Activated naive CD4-positive, alpha-beta T cell (primary cell): ENCODE data around the gene NOTCH2NLA.
"Not testable (repeated sequence)": the region's sequence is repeated elsewhere in the genome, so short reads cannot be mapped to it uniquely, and the experiment has no call there.

ENCODE experiments used
- DNase-seq, 4 experiments: peaks; one replicate each; lab custom pipeline; 2025; lab: John Stamatoyannopoulos, UW

Gene NOTCH2NLA

GRCh38 chr1:146228710-146229477 lies at the start of gene NOTCH2NLA:
NOTCH2NLA (minus strand) TSS chr1:146229021; CDS start chr1:146189337, 39,684 bp downstream.
- not testable (repeated sequence) for DNase-seq

DNA sequence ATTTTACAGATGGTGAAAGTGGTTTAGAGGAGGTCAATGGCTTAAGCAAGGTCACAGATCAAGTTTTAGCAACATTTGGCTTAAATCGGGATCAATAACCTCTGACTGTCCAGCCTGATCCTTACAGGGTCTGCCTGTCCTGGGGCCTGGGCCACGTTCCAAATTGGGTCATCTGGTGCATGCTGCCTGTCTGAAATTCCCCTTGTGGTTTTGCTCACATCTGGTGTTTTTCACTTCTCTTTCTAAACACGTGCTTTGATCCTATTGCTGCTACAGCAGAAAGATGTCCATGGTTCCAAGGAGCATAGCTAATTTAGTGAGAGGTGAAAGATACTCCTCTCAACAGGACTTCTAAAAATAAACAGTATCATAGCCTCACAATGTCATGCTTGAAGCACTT lies 49.5 kb upstream of the NOTCH2NLA start:
- not testable (repeated sequence) for DNase-seq

DNA sequence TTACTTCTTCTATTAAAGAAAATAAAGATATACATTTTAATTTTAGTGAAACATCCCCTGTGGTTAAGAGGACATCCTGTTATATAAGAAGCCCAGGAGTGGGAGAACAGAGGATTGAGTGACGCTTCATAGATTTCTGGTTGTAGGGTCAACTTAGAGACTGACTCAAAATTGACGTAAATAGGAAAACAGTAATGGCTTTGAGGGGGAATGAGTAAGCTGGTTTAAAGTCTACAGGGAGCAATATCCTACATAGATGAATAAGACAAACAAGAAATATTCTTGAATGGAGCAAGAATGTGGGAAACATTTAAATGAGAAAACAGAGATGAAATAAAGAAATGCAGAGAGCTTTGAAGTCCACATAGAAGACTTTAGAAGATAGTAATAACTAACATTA lies 48.3 kb upstream of the NOTCH2NLA start:
- not testable (repeated sequence) for DNase-seq

DNA sequence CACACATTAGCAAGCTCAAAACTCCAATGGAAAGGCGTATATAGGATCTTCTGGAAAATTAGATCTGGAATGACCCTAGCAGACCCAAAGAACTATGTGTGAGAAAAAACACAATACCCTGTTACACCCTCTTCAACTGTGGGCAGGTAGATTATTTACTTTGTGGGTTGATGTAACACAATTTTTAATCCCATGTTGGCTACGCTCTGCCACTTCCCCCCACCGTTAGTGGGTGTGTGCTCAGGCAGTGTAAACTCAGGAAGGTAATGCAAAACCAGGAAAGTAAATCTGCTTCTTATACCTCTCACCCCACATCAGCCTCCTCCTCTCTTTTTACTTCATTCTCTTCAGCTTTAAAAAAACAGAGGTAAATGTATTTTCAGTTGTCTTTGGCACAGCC lies 45.3 kb upstream of the NOTCH2NLA start:
- DNase-seq, result not testable (repeated sequence)

- not testable (repeated sequence) for DNase-seq
Observed at GRCh38 chr1:146273194-146273593, 44.4 kb upstream of the NOTCH2NLA start.

GRCh38 chr1:146272734-146273133 lies 43.9 kb upstream of the NOTCH2NLA start:
- not testable (repeated sequence) for DNase-seq

GRCh38 chr1:146271977-146272376 lies 43.2 kb upstream of the NOTCH2NLA start:
- not testable (repeated sequence) for DNase-seq

DNA sequence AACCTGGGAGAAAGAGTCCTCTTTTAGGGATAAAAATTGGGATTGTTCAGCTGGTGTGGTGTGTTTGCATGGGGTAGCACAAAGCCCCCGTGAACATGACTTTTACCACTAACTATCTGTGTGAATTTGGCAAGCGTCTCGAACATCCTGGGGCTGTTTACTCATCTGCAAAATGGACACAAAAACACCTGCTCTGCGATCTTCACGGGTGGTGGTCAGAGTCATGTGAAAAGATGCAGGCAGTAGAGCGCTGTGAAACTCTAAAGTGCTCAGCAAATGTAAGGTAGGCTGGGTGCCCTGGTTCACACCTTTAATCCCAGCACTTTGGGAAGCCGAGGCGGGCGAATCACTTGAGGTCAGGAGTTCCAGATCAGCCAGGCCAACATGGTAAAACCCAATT lies 41.3 kb upstream of the NOTCH2NLA start:
- not testable (repeated sequence) for DNase-seq

- not testable (repeated sequence) for DNase-seq
Observed at GRCh38 chr1:146266179-146266748, 37.4 kb upstream of the NOTCH2NLA start.

DNA sequence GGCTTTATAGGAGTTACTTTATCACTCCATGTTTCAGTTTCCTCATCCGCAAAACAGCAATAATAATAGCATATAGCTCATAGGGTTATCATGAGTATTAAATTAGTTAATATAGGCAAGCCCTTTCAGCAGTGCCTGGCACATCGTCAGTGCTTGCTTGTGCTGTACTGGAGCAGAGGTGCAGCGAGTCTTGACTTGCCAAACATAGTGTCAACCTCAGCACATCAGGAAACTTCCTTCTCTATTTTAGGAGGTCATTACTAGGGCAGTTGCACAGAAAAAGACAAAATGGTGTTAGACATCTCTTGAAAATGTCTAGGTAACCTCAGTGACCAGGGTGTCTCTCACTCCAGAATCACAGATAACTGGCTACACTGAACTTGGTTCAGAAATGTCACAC lies 35.9 kb upstream of the NOTCH2NLA start:
- DNase-seq, result not testable (repeated sequence)

- not testable (repeated sequence) for DNase-seq
Observed at GRCh38 chr1:146260006-146260730, 31.3 kb upstream of the NOTCH2NLA start.

DNA sequence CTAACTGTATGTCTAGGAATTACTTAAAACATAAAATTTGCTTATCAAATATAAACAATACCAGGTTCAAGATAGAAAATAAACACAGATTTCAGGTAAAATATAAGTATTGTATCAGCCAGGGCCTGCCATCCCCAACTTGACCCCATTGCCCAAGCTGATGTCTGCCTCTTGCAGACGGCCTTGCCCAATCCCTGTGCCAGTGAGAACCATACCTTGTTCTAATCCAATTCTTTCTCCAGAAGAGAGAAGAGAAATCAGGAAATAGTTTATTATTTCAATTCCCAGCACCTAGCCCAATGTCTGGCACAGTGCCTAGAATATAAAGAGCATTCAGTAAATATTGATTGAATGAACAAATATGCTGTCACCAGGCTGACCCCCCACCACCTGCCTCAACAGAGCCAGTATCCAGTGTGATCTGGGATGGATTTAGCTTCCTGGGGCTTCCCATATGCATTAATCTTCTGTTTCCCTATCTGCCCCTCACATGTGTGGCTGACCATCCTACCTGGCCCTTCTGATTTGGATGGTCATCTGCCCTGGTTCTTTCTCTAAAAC lies 29.3 kb upstream of the NOTCH2NLA start:
- DNase-seq, result not testable (repeated sequence)

DNA sequence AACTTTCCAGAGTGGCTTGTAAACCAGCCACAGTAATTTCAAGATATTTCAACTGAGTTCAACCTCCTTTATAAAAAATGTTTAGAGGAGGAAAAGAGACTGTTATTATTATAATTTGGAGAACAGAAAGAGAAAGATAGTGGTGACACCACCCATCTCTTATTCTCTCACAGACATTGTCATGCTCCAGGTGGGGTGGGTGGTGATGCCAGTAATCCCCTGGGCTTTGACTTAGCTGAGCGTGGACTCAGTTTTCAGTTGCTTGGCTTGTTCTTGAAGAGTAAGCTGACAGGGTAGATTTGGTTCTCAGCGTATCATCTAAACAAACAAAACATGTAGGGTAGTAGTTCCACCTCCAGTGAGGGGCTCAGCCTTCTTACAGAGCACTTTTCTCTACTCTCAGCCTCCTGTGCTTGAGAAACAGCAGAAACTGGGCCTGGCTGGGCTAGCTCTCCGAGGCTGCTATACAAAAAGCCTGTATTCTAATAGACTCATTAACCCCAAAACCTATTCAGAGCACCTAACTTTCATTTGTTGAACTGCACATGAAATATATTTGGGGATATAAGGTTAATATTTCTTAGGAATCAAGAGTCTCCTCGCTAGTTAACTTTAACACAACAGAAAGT lies 25.9 kb upstream of the NOTCH2NLA start:
- DNase-seq, result not testable (repeated sequence)

GRCh38 chr1:146253249-146253855 lies 24.5 kb upstream of the NOTCH2NLA start:
- DNase-seq, result not testable (repeated sequence)

DNA sequence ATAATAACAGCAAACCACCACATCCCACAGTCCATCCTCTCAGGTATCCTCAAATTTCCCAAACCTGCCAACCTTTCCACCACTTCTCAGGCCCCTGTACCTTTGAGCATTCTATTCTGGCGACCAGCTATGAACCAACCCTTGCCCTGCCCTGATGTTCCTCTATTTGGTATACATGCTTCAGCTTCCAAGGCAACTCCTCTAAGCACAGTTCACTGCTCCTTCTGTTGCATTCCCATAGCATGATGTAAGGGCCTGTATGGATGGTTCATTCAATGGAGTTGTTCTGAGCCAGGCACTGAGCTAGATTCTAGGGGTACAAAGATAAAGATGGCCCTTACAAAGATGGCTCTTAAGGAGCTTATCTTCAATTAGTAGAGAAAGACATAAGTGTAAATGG lies 22.7 kb upstream of the NOTCH2NLA start:
- DNase-seq, result not testable (repeated sequence)

DNA sequence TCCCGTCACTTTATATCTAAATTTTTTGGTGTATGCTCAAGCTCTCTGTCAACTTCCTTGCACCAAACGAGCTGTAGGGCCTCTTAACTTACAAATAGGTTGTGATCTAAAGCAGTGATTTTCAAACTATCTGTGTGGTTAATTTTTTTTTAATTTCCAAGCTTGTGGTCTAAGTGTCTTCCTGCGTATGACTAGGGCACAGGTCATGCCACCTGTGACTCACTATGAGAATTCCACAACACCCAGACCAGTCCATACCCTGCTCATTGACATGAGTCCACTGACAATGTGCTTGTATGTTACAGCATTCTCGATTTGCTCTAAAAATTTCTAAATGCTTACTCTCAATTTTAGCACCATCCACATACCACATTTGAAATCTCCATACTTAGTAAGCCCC lies 19.8 kb upstream of the NOTCH2NLA start:
- not testable (repeated sequence) for DNase-seq

- DNase-seq, result not testable (repeated sequence)
Observed at GRCh38 chr1:146236626-146237025, 7.8 kb upstream of the NOTCH2NLA start.

- not testable (repeated sequence) for DNase-seq
Observed at GRCh38 chr1:146236026-146236601, 7.3 kb upstream of the NOTCH2NLA start.

DNA sequence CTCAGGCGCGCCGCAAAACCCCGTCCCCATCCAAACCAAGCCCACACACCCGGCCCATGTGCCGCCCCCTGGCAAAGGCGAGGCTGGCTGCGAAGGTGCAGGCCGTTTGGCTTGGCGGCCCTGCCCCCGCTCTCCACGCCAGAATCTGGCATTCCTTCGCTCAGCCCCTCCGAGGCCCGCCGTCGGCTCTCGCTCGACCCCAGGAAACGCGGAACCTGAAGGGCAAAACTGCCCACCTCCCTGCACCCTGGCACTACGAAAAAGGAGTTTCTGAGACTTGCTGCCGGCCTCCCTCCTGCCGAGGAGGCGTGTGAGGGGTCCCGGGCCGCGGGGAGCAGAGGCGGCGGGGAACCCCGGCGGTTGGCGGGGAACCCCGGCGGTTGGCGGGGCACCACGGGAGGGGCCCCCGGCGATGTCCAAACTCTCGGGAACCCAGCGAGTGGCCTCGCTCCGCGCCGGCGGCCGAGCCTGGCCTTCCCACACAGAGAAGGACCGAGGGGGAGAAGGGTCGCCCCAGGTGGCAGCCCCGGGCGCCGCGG lies 608 bp downstream of the NOTCH2NLA start:
- not testable (repeated sequence) for DNase-seq

GRCh38 chr1:146174531-146174930 lies 54.3 kb downstream of the NOTCH2NLA start:
- DNase-seq, result not testable (repeated sequence)

DNA sequence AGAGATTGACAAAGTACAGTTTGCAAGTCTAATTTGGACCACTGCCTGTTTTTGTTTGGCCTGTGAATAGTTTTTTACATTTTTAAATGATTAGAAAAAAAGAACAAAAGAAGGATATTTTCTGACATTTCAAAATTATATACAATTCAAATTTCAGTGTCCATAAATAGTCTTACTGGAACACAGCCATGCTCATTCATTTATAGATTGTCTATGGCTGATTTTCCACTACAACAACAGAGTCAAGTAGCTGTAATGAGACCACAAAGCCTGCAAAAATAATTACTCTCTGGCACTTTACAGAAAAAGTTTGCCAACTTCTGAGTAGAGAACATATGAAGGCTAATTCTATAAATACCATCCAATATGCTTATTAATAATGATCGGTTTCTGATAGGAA lies 61.1 kb downstream of the NOTCH2NLA start:
- not testable (repeated sequence) for DNase-seq
